GM12878 (cell line): ENCODE measurements around the gene RALGAPA2. TPM values are rescaled to one million over a fixed set of nuclear protein-coding genes. Genes with fewer than 3 reads are reported as not detected.

Source experiments
- ATAC-seq: fragments of 200-7000 bp; cut with Tn5 transposase; 3 replicates; pipeline ENCODE4 v1.9.1; 2020; ENCODE audit warnings: mild to moderate bottlenecking, moderate library complexity
- BruUV-seq: library from RNA; stranded (reverse); fragments of 400-500 nt; replicated peaks from 2 replicates; lab custom pipeline; 2021; lab: Mats Ljungman, UMichigan
- CTCF ChIA-PET: fragments of 300-600 bp; sonication (Branson Sonifier 250); formaldehyde crosslinking; extraction: SDS; loops from one replicate; lab custom pipeline; 2021; ENCODE audit warnings: inconsistent platforms; lab: Yijun Ruan, JAX
- POLR2A ChIA-PET: fragments of 350-600 bp; formaldehyde crosslinking; extraction: SDS; loops from one replicate; lab custom pipeline; 2021; ENCODE audit warnings: inconsistent platforms; lab: Charles Lee
- RAD21 ChIA-PET: fragments of 300-600 bp; sonication (Branson Sonifier 250); formaldehyde crosslinking; loops from one replicate; lab custom pipeline; 2023; ENCODE audit warnings: antibody characterized with exemption; ENCODE audit not compliant: unreplicated experiment; lab: Charles Lee
- SMC1A ChIA-PET: fragments of 300-600 bp; sonication (Branson Sonifier 250); formaldehyde crosslinking; loops from one replicate; lab custom pipeline; 2023; ENCODE audit not compliant: unreplicated experiment, uncharacterized antibody; lab: Charles Lee
- DNase-seq: peaks from one replicate; pipeline ENCODE4 v3.0.0-alpha.2; 2011; ENCODE audit warnings: low read depth, low spot score
- FAIRE-seq: peaks from 3 replicates; lab custom pipeline; 2011; peaks lifted over from hg19 to GRCh38; lab: Jason Lieb, UNC
- H2AFZ ChIP-seq: 2 replicates; pipeline ENCODE4 v1.6.0; 2011; ENCODE audit warnings: low read depth, low read length, control low read depth; ENCODE audit not compliant: control insufficient read depth
- H3K27ac ChIP-seq: 2 replicates; pipeline ENCODE4 v1.5.1; 2011; ENCODE audit warnings: control low read depth; ENCODE audit not compliant: control insufficient read depth, insufficient read depth
- H3K27me3 ChIP-seq, 2 experiments: replicated peaks in 1 of 2; 2 replicates each; pipeline versions ENCODE4 v1.6.0 to v1.6.1; 2011; ENCODE audit warnings: low read length in 1 of 2; ENCODE audit not compliant: control insufficient read depth in 2 of 2, insufficient read depth in 2 of 2
- H3K36me3 ChIP-seq, 2 experiments: 2 replicates each; pipeline ENCODE4 v1.5.1; 2011; ENCODE audit warnings: low read length in 1 of 2; ENCODE audit not compliant: control insufficient read depth in 2 of 2, insufficient read depth in 2 of 2
- H3K4me1 ChIP-seq: 2 replicates; pipeline ENCODE4 v1.6.1; 2011; ENCODE audit warnings: mild to moderate bottlenecking, low read length, moderate library complexity, mixed read lengths; ENCODE audit not compliant: control insufficient read depth, insufficient read depth
- H3K4me2 ChIP-seq: 2 replicates; pipeline ENCODE4 v1.6.0; 2011; ENCODE audit warnings: control low read depth; ENCODE audit not compliant: control insufficient read depth, insufficient read depth
- H3K4me3 ChIP-seq: fragments of 200-600 bp; sonication (generic); 2 replicates; pipeline ENCODE4 v1.5.1; 2016
- H3K79me2 ChIP-seq: 2 replicates; pipeline ENCODE4 v1.6.0; 2011; ENCODE audit warnings: low read length; ENCODE audit not compliant: control insufficient read depth, insufficient read depth
- H3K9ac ChIP-seq: 2 replicates; pipeline ENCODE4 v1.8.0; 2011; ENCODE audit warnings: low read length, control low read depth, mixed read lengths; ENCODE audit not compliant: control insufficient read depth, insufficient read depth
- H3K9me3 ChIP-seq: replicated peaks from 3 replicates; pipeline ENCODE4 v1.5.1; 2011; ENCODE audit warnings: mild to moderate bottlenecking, low read length; ENCODE audit not compliant: control insufficient read depth, insufficient read depth
- H4K20me1 ChIP-seq: 2 replicates; pipeline ENCODE4 v1.6.0; 2011; ENCODE audit not compliant: control insufficient read depth, insufficient read depth
- BCL3 ChIP-seq: IDR thresholded peaks from 2 replicates; pipeline ENCODE4 v1.6.1; 2011; ENCODE audit warnings: borderline replicate concordance, low read depth, mild to moderate bottlenecking, moderate library complexity, low read length; ENCODE audit not compliant: insufficient read depth, poor library complexity, severe bottlenecking
- CHD2 ChIP-seq: IDR thresholded peaks from 2 replicates; pipeline ENCODE4 v1.6.1; 2011; ENCODE audit warnings: low read depth, low read length, improper control_type of control experiment, borderline replicate concordance
- FOS ChIP-seq: IDR thresholded peaks from 3 replicates; pipeline ENCODE4 v1.6.1; 2011; ENCODE audit warnings: borderline replicate concordance; ENCODE audit not compliant: insufficient read length; ENCODE audit errors: extremely low read depth
- GABPA ChIP-seq: IDR thresholded peaks from 2 replicates; pipeline ENCODE4 v1.6.1; 2014; ENCODE audit warnings: antibody characterized with exemption, low read depth, mild to moderate bottlenecking, inconsistent platforms
- IRF5 ChIP-seq: fragments of 450-650 bp; IDR thresholded peaks from 2 replicates; pipeline ENCODE4 v1.6.1; 2017; ENCODE audit warnings: borderline replicate concordance
- MAX ChIP-seq: IDR thresholded peaks from 2 replicates; pipeline ENCODE4 v1.6.1; 2012; ENCODE audit warnings: low read depth, low read length, improper control_type of control experiment
- MYB ChIP-seq: fragments of 150-350 bp; IDR thresholded peaks from 2 replicates; pipeline ENCODE4 v1.6.1; 2014; ENCODE audit warnings: mild to moderate bottlenecking, low read depth, low read length, borderline replicate concordance
- NKRF ChIP-seq: fragments of 450-650 bp; conservative IDR thresholded peaks from 2 replicates; pipeline ENCODE4 v1.6.1; 2017; ENCODE audit warnings: mild to moderate bottlenecking, moderate library complexity
- NRF1 ChIP-seq: conservative IDR thresholded peaks from 2 replicates; pipeline ENCODE4 v1.6.1; 2011; ENCODE audit warnings: mild to moderate bottlenecking, low read depth, low read length, improper control_type of control experiment
- PBX3 ChIP-seq: IDR thresholded peaks from 2 replicates; pipeline ENCODE4 v1.6.1; 2011; ENCODE audit warnings: mild to moderate bottlenecking, low read depth, low read length, moderate library complexity; ENCODE audit not compliant: insufficient replicate concordance
- PKNOX1 ChIP-seq: fragments of 450-650 bp; IDR thresholded peaks from 2 replicates; pipeline ENCODE4 v1.6.1; 2016; ENCODE audit warnings: mild to moderate bottlenecking
- RB1 ChIP-seq: fragments of 450-650 bp; formaldehyde crosslinking; IDR thresholded peaks from 2 replicates; pipeline ENCODE4 v1.6.1; 2017; ENCODE audit warnings: mild to moderate bottlenecking, borderline replicate concordance
- SMAD1 ChIP-seq: fragments of 450-650 bp; IDR thresholded peaks from 2 replicates; pipeline ENCODE4 v1.6.1; 2018; ENCODE audit warnings: mild to moderate bottlenecking, low read depth; ENCODE audit not compliant: partially characterized antibody
- STAT1 ChIP-seq: fragments of 450-650 bp; conservative IDR thresholded peaks from 2 replicates; pipeline ENCODE4 v1.6.1; 2014; ENCODE audit warnings: antibody characterized with exemption, mild to moderate bottlenecking
- USF1 ChIP-seq: IDR thresholded peaks from 2 replicates; pipeline ENCODE4 v1.6.1; 2011; ENCODE audit warnings: borderline replicate concordance, low read depth, mild to moderate bottlenecking, moderate library complexity, mixed read lengths, low read length; ENCODE audit not compliant: insufficient read depth; ENCODE audit errors: extremely low read length
- WGBS: methylation state at CpG from one replicate; pipeline ENCODE4 v1.1.6; 2016; ENCODE audit warnings: low lambda C conversion rate; ENCODE audit not compliant: insufficient replicate concordance, insufficient coverage; ENCODE audit errors: missing lambda C conversion rate; 5-methylcytosine and 5-hydroxymethylcytosine counted together
- in situ Hi-C: fragments of 300-500 bp; cut with MboI; formaldehyde crosslinking; loops from 9 replicates; pipeline ENCODE4 v1.14.3; 2018; ENCODE audit warnings: mixed read lengths
- intact Hi-C: fragments of 100-400 bp; cut with micrococcal nuclease; formaldehyde crosslinking; loops from one replicate; pipeline ENCODE4 v1.14.2; 2022; ENCODE audit not compliant: unreplicated experiment
- polyA plus RNA-seq, 11 experiments: library from polyadenylated mRNA; depleted of rRNA in 4 of 11; unstranded in 6 of 11; stranded (reverse) in 5 of 11; fragments of >200 nt; fragmentation: Nextera tagmentation in 4 of 11; fragmentation: Illumina TruSeq in 1 of 11; extraction: Ambion mirVana in 4 of 11; extraction: Trizol in 1 of 11; gene quantifications; 1 replicate in 1 of 11; 2 replicates in 10 of 11; pipeline versions ENCODE4 v1.2.1 to v1.2.3, GENCODE V29; 2011 to 2016; ENCODE audit warnings: inconsistent platforms in 2 of 11, missing spikeins in 2 of 11, low read depth in 1 of 11
- total RNA-seq, 4 experiments: library from RNA; depleted of rRNA in 3 of 4; stranded (reverse); fragments of >200 nt in 3 of 4; fragmentation: Illumina TruSeq in 1 of 4; extraction: Trizol in 1 of 4; gene quantifications; 2 replicates each; pipeline versions ENCODE4 v1.2.1 to v1.2.3, GENCODE V29; 2013 to 2021

RALGAPA2 gene
- total and polyA plus RNA-seq, 10 of the 15 experiments (the other 5 are each of a cell fraction or from before 2014, with no cell fraction given), result 2.9 to 29.4 (median 19.6) TPM

- no peak overlapping the region for H3K9ac ChIP-seq
- WGBS, result 92% methylated on average over 9 of the region's 9 CpGs
- no peak for DNase-seq
- ChIA-PET POLR2A (no interaction called here), CTCF (no interaction called here), RAD21 (no interaction called here), SMC1A (no interaction called here)
- ATAC-seq, result no peak
- no peaks in the 10 kb centered on the region for H3K27me3 ChIP-seq
- intact Hi-C loops (no loop called here), in situ Hi-C loops (no loop called here)
- H3K4me1 ChIP-seq, result peaks cover 17% of the 10 kb centered on the region
- TF ChIP-seq RB1, result no peak
- no peak for TF ChIP-seq MYB
- TF ChIP-seq IRF5, result no peak
- no peak for TF ChIP-seq PKNOX1
- TF ChIP-seq USF1, result no peak
- TF ChIP-seq MAX, result no peak
- TF ChIP-seq PBX3, result no peak
- TF ChIP-seq SMAD1, result no peak
- TF ChIP-seq NRF1, result no peak
- TF ChIP-seq CHD2, result no peak
- TF ChIP-seq BCL3, result no peak
- TF ChIP-seq STAT1, result no peak
- TF ChIP-seq GABPA, result no peak
- TF ChIP-seq NKRF, result no peak
- no peak for TF ChIP-seq FOS
- no peaks in the 10 kb centered on the region for H4K20me1 ChIP-seq
- no peaks in the 10 kb centered on the region for H3K9me3 ChIP-seq
- peaks cover 28% of the 10 kb centered on the region for H3K79me2 ChIP-seq
- no peak overlapping the region for H3K4me2 ChIP-seq
- no peak overlapping the region for H3K27ac ChIP-seq
- H3K36me3 ChIP-seq, result no peaks in the 10 kb centered on the region; a peak in 1 of 4 replicates
- BruUV-seq, result no TSS peak
- H2AFZ ChIP-seq, result no peak overlapping the region
- FAIRE-seq, result no peak
- H3K4me3 ChIP-seq, result no peak overlapping the region
These were observed 29.4 kb downstream of the RALGAPA2 start for GRCh38 chr20:20683020-20683419.
